ENCODE results near the gene APOA5. TPM values are rescaled to one million over a fixed set of nuclear protein-coding genes. Genes with fewer than 3 reads are reported as not detected.

The APOA5 gene
- total and polyA plus RNA-seq, 2 of the 13 experiments (the other 11 are each of a cell fraction or from before 2014, with no cell fraction given): 44.0 to 49.1 TPM

DNA sequence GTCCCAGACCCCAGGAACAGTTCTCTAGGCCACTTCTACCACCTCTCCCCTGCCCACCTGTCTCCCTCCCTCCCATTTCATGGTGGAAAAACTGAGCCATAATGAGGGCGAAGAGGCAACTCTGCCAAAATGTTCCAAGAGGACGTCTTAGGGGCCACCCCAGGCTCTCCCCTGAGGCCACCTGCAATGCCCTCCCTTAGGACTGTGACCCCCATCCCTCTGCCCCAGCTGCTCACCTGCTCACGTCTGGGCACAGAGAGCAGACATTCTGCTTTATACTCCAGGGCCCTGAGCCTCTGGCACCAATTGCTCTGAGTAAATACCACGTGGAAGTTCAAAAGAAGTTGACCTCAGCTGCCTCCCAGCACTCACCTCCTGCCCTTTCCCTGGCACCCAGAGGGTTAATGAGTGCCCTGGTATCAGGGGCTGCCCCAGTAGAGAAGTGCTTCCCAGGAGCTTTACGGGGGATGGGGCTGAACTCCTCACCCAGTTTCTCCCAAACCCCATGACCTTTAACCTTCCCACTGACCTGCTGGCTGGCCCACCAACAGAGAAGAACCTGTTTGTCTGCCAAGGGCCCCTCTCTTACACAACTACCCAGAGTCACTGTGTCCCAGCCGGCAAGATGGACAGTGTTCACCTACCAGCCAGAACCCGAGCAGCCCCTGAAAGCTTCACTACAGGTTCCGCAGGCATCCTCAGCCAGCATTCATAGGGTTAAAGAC is 627 bp upstream of the APOA5 start (continued):
- TF ChIP-seq ZNF629 (CRISPR knock-in tag; conservative IDR thresholded peaks at IDR 0.05) (no peak), STAT5B (CRISPR knock-in tag; IDR thresholded peaks at IDR 0.05) (no peak), SMAD9 (CRISPR knock-in tag; IDR thresholded peaks at IDR 0.05) (no peak), ZNF841 (CRISPR knock-in tag; IDR thresholded peaks at IDR 0.05; ENCODE audit: borderline replicate concordance) (no peak), REL (CRISPR knock-in tag; conservative IDR thresholded peaks at IDR 0.05) (no peak), ZNF7 (CRISPR knock-in tag; IDR thresholded peaks at IDR 0.05) (no peak), ZNF773 (CRISPR knock-in tag; IDR thresholded peaks at IDR 0.05; ENCODE audit: borderline replicate concordance) (no peak), KLF6 (CRISPR knock-in tag; IDR thresholded peaks at IDR 0.05) (no peak; the same call in 1 of the 2 replicates), NFRKB (IDR thresholded peaks at IDR 0.05) (no peak), ZC3H13 (CRISPR knock-in tag; IDR thresholded peaks at IDR 0.05) (peak; percentile 60; the same call in 1 of the 2 replicates), RFX1 (IDR thresholded peaks at IDR 0.05) (no peak), PITX1 (CRISPR knock-in tag; IDR thresholded peaks at IDR 0.05) (peak; percentile 55; the same call in 1 of the 2 replicates), EED (CRISPR knock-in tag; IDR thresholded peaks at IDR 0.05) (peak; percentile 13; the same call in 1 of the 2 replicates), DNMT3B (CRISPR knock-in tag; conservative IDR thresholded peaks at IDR 0.05) (no peak), ZNF441 (CRISPR knock-in tag; IDR thresholded peaks at IDR 0.05; ENCODE audit: borderline replicate concordance) (no peak), ZNF296 (CRISPR knock-in tag; conservative IDR thresholded peaks at IDR 0.05) (no peak), ZNF839 (CRISPR knock-in tag; IDR thresholded peaks at IDR 0.05; ENCODE audit: borderline replicate concordance) (no peak), ZSCAN9 (CRISPR knock-in tag; IDR thresholded peaks at IDR 0.05; ENCODE audit: borderline replicate concordance) (no peak), ZNF572 (CRISPR knock-in tag; IDR thresholded peaks at IDR 0.05) (no peak), YY1 (IDR thresholded peaks at IDR 0.05; ENCODE audit: insufficient read depth, insufficient replicate concordance, low read depth, low read length) (no peak), HHEX (CRISPR knock-in tag; IDR thresholded peaks at IDR 0.05) (no peak), ZNF605 (CRISPR knock-in tag; IDR thresholded peaks at IDR 0.05) (no peak), RCOR2 (CRISPR knock-in tag; IDR thresholded peaks at IDR 0.05) (peak; percentile 62; the same call in 1 of the 2 replicates), ZNF556 (CRISPR knock-in tag; IDR thresholded peaks at IDR 0.05; ENCODE audit: borderline replicate concordance) (no peak)
- TF ChIP-seq, protein P1, sequence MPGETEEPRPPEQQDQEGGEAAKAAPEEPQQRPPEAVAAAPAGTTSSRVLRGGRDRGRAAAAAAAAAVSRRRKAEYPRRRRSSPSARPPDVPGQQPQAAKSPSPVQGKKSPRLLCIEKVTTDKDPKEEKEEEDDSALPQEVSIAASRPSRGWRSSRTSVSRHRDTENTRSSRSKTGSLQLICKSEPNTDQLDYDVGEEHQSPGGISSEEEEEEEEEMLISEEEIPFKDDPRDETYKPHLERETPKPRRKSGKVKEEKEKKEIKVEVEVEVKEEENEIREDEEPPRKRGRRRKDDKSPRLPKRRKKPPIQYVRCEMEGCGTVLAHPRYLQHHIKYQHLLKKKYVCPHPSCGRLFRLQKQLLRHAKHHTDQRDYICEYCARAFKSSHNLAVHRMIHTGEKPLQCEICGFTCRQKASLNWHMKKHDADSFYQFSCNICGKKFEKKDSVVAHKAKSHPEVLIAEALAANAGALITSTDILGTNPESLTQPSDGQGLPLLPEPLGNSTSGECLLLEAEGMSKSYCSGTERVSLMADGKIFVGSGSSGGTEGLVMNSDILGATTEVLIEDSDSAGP (CRISPR knock-in tag; IDR thresholded peaks at IDR 0.05; ENCODE audit: borderline replicate concordance): peak; percentile 31; the same call in 1 of the 2 replicates
- TF ChIP-seq, protein P2, sequence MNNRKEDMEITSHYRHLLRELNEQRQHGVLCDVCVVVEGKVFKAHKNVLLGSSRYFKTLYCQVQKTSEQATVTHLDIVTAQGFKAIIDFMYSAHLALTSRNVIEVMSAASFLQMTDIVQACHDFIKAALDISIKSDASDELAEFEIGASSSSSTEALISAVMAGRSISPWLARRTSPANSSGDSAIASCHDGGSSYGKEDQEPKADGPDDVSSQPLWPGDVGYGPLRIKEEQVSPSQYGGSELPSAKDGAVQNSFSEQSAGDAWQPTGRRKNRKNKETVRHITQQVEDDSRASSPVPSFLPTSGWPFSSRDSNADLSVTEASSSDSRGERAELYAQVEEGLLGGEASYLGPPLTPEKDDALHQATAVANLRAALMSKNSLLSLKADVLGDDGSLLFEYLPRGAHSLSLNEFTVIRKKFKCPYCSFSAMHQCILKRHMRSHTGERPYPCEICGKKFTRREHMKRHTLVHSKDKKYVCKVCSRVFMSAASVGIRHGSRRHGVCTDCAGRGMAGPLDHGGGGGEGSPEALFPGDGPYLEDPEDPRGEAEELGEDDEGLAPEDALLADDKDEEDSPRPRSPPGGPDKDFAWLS (CRISPR knock-in tag; IDR thresholded peaks at IDR 0.05; ENCODE audit: borderline replicate concordance): no peak
- TF ChIP-seq, protein P3, sequence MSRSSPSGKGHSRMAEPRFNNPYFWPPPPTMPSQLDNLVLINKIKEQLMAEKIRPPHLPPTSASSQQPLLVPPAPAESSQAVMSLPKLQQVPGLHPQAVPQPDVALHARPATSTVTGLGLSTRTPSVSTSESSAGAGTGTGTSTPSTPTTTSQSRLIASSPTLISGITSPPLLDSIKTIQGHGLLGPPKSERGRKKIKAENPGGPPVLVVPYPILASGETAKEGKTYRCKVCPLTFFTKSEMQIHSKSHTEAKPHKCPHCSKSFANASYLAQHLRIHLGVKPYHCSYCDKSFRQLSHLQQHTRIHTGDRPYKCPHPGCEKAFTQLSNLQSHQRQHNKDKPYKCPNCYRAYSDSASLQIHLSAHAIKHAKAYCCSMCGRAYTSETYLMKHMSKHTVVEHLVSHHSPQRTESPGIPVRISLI (CRISPR knock-in tag; IDR thresholded peaks at IDR 0.05; ENCODE audit: borderline replicate concordance): no peak; the same call in 1 of the 2 replicates
- TF ChIP-seq, protein P4, sequence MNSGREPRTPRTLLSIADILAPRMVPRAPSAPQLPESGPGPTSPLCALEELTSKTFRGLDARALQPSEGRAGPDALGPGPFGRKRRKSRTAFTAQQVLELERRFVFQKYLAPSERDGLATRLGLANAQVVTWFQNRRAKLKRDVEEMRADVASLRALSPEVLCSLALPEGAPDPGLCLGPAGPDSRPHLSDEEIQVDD (CRISPR knock-in tag; IDR thresholded peaks at IDR 0.05; ENCODE audit: borderline replicate concordance): no peak

All from HepG2 (cell line).